A673 (cell line): ENCODE measurements around the gene PHAF1. TPM values are rescaled to one million over a fixed set of nuclear protein-coding genes. Genes with fewer than 3 reads are reported as not detected.

ENCODE experiments used
- BruUV-seq: library from RNA; stranded (reverse); fragments of 400-500 nt; replicated peaks from 2 replicates; lab custom pipeline; 2021; lab: Mats Ljungman, UMichigan
- CTCF ChIA-PET: fragments of 300-600 bp; sonication (Branson Sonifier 250); formaldehyde crosslinking; loops from one replicate; lab custom pipeline; 2022; ENCODE audit warnings: antibody characterized with exemption; lab: Charles Lee
- POLR2A ChIA-PET: fragments of 300-600 bp; sonication (Branson Sonifier 250); formaldehyde crosslinking; loops from one replicate; lab custom pipeline; 2022; ENCODE audit warnings: antibody characterized with exemption; ENCODE audit not compliant: low non-redundant PET; lab: Charles Lee
- DNase-seq: peaks from one replicate; pipeline ENCODE4 v3.0.0-alpha.2; 2015; ENCODE audit warnings: low spot score
- H3K27ac ChIP-seq: fragments of 200-600 bp; sonication (generic); 2 replicates; pipeline ENCODE4 v1.5.1; 2016; ENCODE audit warnings: mixed run types, low read depth, mild to moderate bottlenecking, mixed read lengths, antibody characterized with exemption, low read length; ENCODE audit not compliant: poor library complexity, severe bottlenecking
- H3K27me3 ChIP-seq: fragments of 200-600 bp; sonication (generic); replicated peaks from 2 replicates; pipeline ENCODE4 v1.6.1; 2017; ENCODE audit warnings: mixed run types, low read depth, mild to moderate bottlenecking, mixed read lengths, antibody characterized with exemption, low read length; ENCODE audit not compliant: insufficient read depth, poor library complexity
- H3K36me3 ChIP-seq: fragments of 200-600 bp; sonication (generic); 2 replicates; pipeline ENCODE4 v1.6.1; 2016; ENCODE audit warnings: mixed run types, mild to moderate bottlenecking, mixed read lengths, antibody characterized with exemption, low read length; ENCODE audit not compliant: insufficient read depth, poor library complexity, severe bottlenecking
- H3K4me1 ChIP-seq: fragments of 200-600 bp; sonication (generic); 2 replicates; pipeline ENCODE4 v1.6.1; 2017; ENCODE audit warnings: mixed run types, mild to moderate bottlenecking, mixed read lengths, antibody characterized with exemption, low read length; ENCODE audit not compliant: insufficient read depth, poor library complexity, severe bottlenecking
- H3K4me3 ChIP-seq: fragments of 200-600 bp; sonication (generic); 2 replicates; pipeline ENCODE4 v1.5.1; 2016; ENCODE audit warnings: low read depth, mixed run types, mild to moderate bottlenecking, mixed read lengths, low read length; ENCODE audit not compliant: poor library complexity, severe bottlenecking
- H3K9me3 ChIP-seq: fragments of 200-600 bp; sonication (generic); 2 replicates; pipeline ENCODE4 v1.6.1; 2016; ENCODE audit warnings: mixed run types, low read depth, mild to moderate bottlenecking, mixed read lengths, antibody characterized with exemption, low read length; ENCODE audit not compliant: poor library complexity, severe bottlenecking
- EZH2 ChIP-seq: fragments of 200-600 bp; sonication (generic); IDR thresholded peaks from 2 replicates; pipeline ENCODE4 v1.6.1; 2017; ENCODE audit warnings: borderline replicate concordance, low read depth, mild to moderate bottlenecking, mixed read lengths, antibody characterized with exemption, low read length; ENCODE audit not compliant: poor library complexity, severe bottlenecking
- intact Hi-C: fragments of 100-400 bp; cut with micrococcal nuclease; formaldehyde crosslinking; loops from one replicate; pipeline ENCODE4 v1.10.0; 2022; ENCODE audit not compliant: unreplicated experiment
- total RNA-seq: library from RNA; stranded (reverse); gene quantifications from 2 replicates; pipeline ENCODE4 v1.2.3, GENCODE V29; 2021
- TF ChIP-seq, protein P1 (sequence below): fragments of 300-800, 200-600 bp; sonication (generic); conservative IDR thresholded peaks from 2 replicates; pipeline ENCODE4 v1.5.1; 2017; ENCODE audit warnings: low read depth, mild to moderate bottlenecking, antibody characterized with exemption, low read length, moderate library complexity, mixed read lengths

The PHAF1 gene
- total RNA-seq, 1 experiment from 2014 or later: 23.2 TPM

DNA sequence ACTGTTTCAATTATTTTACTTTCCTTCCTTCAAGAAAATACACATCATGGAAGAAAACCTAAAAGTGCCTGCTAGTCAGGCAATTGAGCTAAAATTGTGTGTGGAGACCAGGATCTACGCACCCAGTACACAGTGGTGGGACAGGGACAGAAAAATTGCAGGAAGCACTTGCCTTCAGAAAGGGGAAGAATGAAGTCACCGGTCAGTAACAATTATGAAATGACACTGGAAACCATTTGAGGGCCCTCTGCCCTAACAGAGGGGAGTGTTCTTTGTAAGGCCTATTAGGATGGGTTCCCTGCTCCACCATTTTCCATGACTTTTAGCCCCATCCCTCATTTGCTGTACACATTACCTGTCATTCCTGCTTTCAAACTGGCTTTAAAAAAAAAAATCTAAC lies 4.5 kb upstream of the PHAF1 start:
- H3K9me3 ChIP-seq: no peaks in the 10 kb centered on the region
- H3K27ac ChIP-seq: no peak overlapping the region
- ChIA-PET CTCF (no interaction called here), POLR2A (no interaction called here)
- intact Hi-C loops: no loop called here
- TF ChIP-seq, protein P1, sequence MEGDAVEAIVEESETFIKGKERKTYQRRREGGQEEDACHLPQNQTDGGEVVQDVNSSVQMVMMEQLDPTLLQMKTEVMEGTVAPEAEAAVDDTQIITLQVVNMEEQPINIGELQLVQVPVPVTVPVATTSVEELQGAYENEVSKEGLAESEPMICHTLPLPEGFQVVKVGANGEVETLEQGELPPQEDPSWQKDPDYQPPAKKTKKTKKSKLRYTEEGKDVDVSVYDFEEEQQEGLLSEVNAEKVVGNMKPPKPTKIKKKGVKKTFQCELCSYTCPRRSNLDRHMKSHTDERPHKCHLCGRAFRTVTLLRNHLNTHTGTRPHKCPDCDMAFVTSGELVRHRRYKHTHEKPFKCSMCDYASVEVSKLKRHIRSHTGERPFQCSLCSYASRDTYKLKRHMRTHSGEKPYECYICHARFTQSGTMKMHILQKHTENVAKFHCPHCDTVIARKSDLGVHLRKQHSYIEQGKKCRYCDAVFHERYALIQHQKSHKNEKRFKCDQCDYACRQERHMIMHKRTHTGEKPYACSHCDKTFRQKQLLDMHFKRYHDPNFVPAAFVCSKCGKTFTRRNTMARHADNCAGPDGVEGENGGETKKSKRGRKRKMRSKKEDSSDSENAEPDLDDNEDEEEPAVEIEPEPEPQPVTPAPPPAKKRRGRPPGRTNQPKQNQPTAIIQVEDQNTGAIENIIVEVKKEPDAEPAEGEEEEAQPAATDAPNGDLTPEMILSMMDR: no peak
- TF ChIP-seq EZH2: no peak
- no peak for DNase-seq
- peaks cover 8% of the 10 kb centered on the region for H3K4me1 ChIP-seq
- no peak overlapping the region for H3K4me3 ChIP-seq
- H3K27me3 ChIP-seq: no peaks in the 10 kb centered on the region
- H3K36me3 ChIP-seq: peaks cover 4% of the 10 kb centered on the region
- no TSS peak for BruUV-seq

DNA sequence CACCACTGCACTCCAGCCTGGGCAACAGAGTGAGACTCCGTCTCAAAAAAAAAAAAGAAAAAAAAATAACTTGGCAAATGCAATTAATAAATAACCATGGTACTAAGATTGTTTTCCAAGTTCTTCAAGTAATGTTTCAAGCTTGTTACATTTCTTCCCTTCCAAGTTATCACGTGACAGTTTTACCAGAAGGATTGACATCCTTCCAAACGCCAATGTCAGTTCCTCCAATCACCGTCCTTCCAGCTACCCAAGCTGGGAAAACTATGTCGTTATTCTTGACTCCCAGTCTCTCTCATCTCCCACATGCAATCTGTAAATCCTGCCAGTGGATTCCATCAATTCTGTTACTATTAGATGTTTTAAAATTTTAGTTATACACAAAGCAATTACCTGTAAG lies 3.9 kb upstream of the PHAF1 start:
- Histone ChIP-seq H3K36me3 (no peaks in the 10 kb centered on the region), H3K4me3 (no peak overlapping the region), H3K27ac (no peak overlapping the region), H3K4me1 (peaks cover 14% of the 10 kb centered on the region), H3K9me3 (no peaks in the 10 kb centered on the region), H3K27me3 (no peaks in the 10 kb centered on the region)
- CTCF ChIA-PET: no interaction called here
- no peak for DNase-seq
- BruUV-seq: no TSS peak
- intact Hi-C loops: no loop called here
- POLR2A ChIA-PET: interaction anchor here (0.7 kb wide), 1 partner anchor 9 kb away, joined by 5 read pairs; no protein-coding TSS in a partner anchor
- TF ChIP-seq, protein P1: no peak
- TF ChIP-seq EZH2: no peak

DNA sequence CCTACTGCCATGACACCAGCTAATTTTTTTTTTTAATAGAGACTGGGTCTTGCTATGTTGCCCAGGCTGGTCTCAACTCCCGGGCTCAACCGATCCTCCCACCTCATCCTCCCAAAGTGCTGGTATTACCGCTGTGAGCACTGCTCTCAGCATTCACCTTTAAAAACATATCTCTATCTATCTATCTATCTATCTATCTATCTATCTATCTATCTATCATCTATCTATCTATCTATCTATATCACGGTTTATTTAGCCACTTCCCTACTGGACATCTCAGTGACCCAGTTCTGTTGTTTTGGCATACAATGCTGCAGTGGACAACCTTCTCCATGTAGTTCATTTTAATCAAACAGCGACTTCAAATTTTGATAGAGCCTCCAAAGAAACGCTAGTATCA lies 1.3 kb upstream of the PHAF1 start:
- H3K27ac ChIP-seq: peak overlapping the region; percentile 56
- DNase-seq: no peak
- BruUV-seq: no TSS peak
- H3K9me3 ChIP-seq: no peaks in the 10 kb centered on the region
- H3K36me3 ChIP-seq: peaks cover 4% of the 10 kb centered on the region
- TF ChIP-seq, protein P1: no peak
- TF ChIP-seq EZH2: no peak
- POLR2A ChIA-PET: interaction anchor here (0.6 kb wide), 1 partner anchor 11 kb away, joined by 20 read pairs; no protein-coding TSS in a partner anchor
- H3K4me3 ChIP-seq: no peak overlapping the region
- H3K4me1 ChIP-seq: peaks cover 19% of the 10 kb centered on the region
- no peaks in the 10 kb centered on the region for H3K27me3 ChIP-seq
- CTCF ChIA-PET: no interaction called here
- intact Hi-C loops: no loop called here
